NT2/D1 (cell line): ENCODE measurements around the gene PPP1CB.

Source experiments
- SUZ12 ChIP-seq: IDR thresholded peaks from 2 replicates; pipeline ENCODE4 v1.6.1; 2011; ENCODE audit not compliant: insufficient read length, insufficient read depth; ENCODE audit errors: extremely low read depth
- YY1 ChIP-seq: IDR thresholded peaks from 2 replicates; pipeline ENCODE4 v1.6.1; 2011; ENCODE audit not compliant: insufficient read length, insufficient read depth
- ZNF274 ChIP-seq: IDR thresholded peaks from 2 replicates; pipeline ENCODE4 v1.6.1; 2011; ENCODE audit warnings: mild to moderate bottlenecking, low read depth, low read length

GRCh38 chr2:28730641-28731146 is 20.9 kb upstream of the PPP1CB start:
- TF ChIP-seq YY1, result no peak
- TF ChIP-seq SUZ12, result no peak
- TF ChIP-seq ZNF274, result no peak
